ENCODE data around the gene VAT1L.

DNA sequence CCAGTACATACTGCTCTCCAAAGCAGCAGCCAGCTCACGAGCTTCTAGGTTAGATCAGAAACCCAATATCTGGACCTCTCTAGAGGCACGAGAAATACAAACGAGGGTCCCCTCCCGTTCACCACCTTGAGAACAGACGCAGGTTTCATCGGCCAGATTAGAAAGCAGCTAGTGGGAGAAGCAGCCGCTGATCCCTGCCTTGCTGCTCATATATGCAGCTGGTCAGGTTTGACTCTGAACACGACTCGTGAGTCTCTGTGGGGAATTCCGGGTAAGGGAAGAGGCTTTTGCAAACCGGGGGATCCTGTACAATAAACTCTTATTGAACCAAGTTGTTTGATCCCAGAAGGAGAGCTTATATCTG is 1.6 kb downstream of the VAT1L start:
- no peak for TF ChIP-seq CTCF (IDR thresholded peaks at IDR 0.05; ENCODE audit: low read depth, low read length, poor library complexity, severe bottlenecking)
- no peak for TF ChIP-seq EZH2phosphoT487 (IDR thresholded peaks at IDR 0.05; ENCODE audit: borderline replicate concordance, low read length)
